ENCODE results near the gene NCBP3. TPM values are rescaled to one million over a fixed set of nuclear protein-coding genes. Genes with fewer than 3 reads are reported as not detected.

NCBP3 gene
- total RNA-seq, 1 donor, result 21.4 TPM

DNA sequence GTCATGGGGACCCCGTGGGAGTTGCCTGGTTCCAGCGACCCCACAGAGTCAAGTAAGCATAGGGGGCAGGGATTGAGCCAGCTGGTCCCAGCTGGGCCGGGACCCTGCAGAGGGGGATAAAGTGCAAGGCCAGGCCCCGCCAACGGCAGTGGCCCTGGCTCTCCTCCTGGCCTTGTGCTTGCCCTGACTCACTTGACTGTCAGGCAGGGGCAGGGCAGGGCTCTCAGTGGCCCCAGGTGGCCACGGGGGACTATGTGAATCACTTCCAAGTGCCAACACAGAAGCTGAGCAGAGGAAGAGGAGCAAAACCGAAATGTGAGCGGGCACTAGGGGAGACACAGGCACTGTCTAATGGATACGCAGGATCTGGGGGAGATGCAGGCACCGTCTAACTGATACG lies 21.6 kb upstream of the NCBP3 start:
- Histone ChIP-seq H3K36me3 (ENCODE audit: insufficient read depth, low read length) (peaks cover 4% of the 10 kb centered on the region), H3K27me3 (ENCODE audit: insufficient read depth, low read length) (no peaks in the 10 kb centered on the region)
- DNase-seq (ENCODE audit: insufficient read length, low spot score, missing footprints), result peak; percentile 84

DNA sequence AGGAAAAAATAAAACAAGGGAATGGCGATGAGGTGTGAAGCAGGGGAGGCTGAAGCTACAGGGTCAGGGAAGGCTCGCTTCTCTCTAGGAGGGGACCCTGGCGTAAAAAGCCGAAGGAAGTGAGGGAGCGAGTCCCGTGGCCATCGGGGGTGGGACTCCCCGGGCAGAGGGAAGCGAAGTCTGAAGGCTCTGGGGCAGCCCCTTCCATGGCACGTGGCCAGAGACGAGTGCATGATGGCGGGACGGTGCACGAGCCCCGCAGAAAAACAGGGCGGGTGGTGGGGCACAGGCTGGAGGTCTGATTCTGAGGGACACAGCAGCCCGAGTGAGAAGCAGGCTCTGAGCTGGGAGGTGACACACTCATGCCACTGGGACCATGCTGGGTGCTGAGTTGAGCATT lies 21.1 kb upstream of the NCBP3 start:
- Histone ChIP-seq H3K27me3 (ENCODE audit: insufficient read depth, low read length) (no peaks in the 10 kb centered on the region), H3K36me3 (ENCODE audit: insufficient read depth, low read length) (peaks cover 4% of the 10 kb centered on the region), H3K27ac (ENCODE audit: low read depth, low read length) (no peak overlapping the region), H3K4me1 (ENCODE audit: insufficient read depth, low read length) (peaks cover 12% of the 10 kb centered on the region), H3K79me2 (ENCODE audit: insufficient read depth, low read length) (no peaks in the 10 kb centered on the region), H3K4me3 (ENCODE audit: insufficient read depth, low read length) (no peak overlapping the region), H4K20me1 (ENCODE audit: insufficient read depth, low read length) (no peaks in the 10 kb centered on the region), H2AFZ (ENCODE audit: low read length) (no peak overlapping the region), H3K9me3 (ENCODE audit: low read depth, low read length) (no peaks in the 10 kb centered on the region), H3K4me2 (ENCODE audit: insufficient read depth, low read length) (no peak overlapping the region)
- no peak for DNase-seq (ENCODE audit: insufficient read length, low spot score, missing footprints)
- TF ChIP-seq, protein P1, sequence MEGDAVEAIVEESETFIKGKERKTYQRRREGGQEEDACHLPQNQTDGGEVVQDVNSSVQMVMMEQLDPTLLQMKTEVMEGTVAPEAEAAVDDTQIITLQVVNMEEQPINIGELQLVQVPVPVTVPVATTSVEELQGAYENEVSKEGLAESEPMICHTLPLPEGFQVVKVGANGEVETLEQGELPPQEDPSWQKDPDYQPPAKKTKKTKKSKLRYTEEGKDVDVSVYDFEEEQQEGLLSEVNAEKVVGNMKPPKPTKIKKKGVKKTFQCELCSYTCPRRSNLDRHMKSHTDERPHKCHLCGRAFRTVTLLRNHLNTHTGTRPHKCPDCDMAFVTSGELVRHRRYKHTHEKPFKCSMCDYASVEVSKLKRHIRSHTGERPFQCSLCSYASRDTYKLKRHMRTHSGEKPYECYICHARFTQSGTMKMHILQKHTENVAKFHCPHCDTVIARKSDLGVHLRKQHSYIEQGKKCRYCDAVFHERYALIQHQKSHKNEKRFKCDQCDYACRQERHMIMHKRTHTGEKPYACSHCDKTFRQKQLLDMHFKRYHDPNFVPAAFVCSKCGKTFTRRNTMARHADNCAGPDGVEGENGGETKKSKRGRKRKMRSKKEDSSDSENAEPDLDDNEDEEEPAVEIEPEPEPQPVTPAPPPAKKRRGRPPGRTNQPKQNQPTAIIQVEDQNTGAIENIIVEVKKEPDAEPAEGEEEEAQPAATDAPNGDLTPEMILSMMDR (IDR thresholded peaks at IDR 0.05; ENCODE audit: extremely low read depth, low read depth, low read length), result no peak

More for the DNA sequence above, 21.6 kb upstream of the NCBP3 start:
- Histone ChIP-seq H3K9me3 (ENCODE audit: low read depth, low read length) (no peaks in the 10 kb centered on the region), H3K79me2 (ENCODE audit: insufficient read depth, low read length) (no peaks in the 10 kb centered on the region), H4K20me1 (ENCODE audit: insufficient read depth, low read length) (no peaks in the 10 kb centered on the region), H3K4me3 (ENCODE audit: insufficient read depth, low read length) (no peak overlapping the region), H3K4me1 (ENCODE audit: insufficient read depth, low read length) (peaks cover 12% of the 10 kb centered on the region), H3K4me2 (ENCODE audit: insufficient read depth, low read length) (no peak overlapping the region), H2AFZ (ENCODE audit: low read length) (no peak overlapping the region), H3K27ac (ENCODE audit: low read depth, low read length) (no peak overlapping the region)
- TF ChIP-seq, protein P1 (IDR thresholded peaks at IDR 0.05; ENCODE audit: extremely low read depth, low read depth, low read length), result no peak

DNA sequence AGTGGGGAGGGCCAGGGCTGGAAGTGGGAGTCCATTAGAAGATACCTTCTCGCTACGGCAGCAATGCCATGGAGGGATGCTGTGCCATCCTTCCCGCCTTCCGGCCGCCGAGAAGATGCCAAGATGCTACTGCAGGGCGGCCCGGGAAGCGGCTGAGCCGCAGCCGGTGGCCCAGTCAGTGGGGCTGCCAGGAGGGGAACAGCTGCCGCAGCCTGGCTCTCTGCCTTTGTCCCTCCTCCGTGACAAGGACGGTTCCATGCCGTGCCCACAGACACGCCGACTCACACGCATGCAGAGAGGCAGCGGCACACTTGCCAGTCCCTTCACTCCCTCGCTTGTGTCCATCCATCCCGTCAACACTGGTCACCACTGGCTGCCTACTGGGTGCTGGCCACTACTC lies 20.2 kb upstream of the NCBP3 start:
- H3K36me3 ChIP-seq (ENCODE audit: insufficient read depth, low read length), result no peaks in the 10 kb centered on the region
- H3K9me3 ChIP-seq (ENCODE audit: low read depth, low read length), result no peaks in the 10 kb centered on the region
- DNase-seq (ENCODE audit: insufficient read length, low spot score, missing footprints), result no peak
- H3K27me3 ChIP-seq (ENCODE audit: insufficient read depth, low read length), result no peaks in the 10 kb centered on the region
- H4K20me1 ChIP-seq (ENCODE audit: insufficient read depth, low read length), result no peaks in the 10 kb centered on the region
- H2AFZ ChIP-seq (ENCODE audit: low read length), result no peak overlapping the region
- no peak overlapping the region for H3K4me3 ChIP-seq (ENCODE audit: insufficient read depth, low read length)
- no peak overlapping the region for H3K27ac ChIP-seq (ENCODE audit: low read depth, low read length)
- H3K4me2 ChIP-seq (ENCODE audit: insufficient read depth, low read length), result no peak overlapping the region
- peaks cover 12% of the 10 kb centered on the region for H3K4me1 ChIP-seq (ENCODE audit: insufficient read depth, low read length)
- no peaks in the 10 kb centered on the region for H3K79me2 ChIP-seq (ENCODE audit: insufficient read depth, low read length)
- TF ChIP-seq, protein P1 (IDR thresholded peaks at IDR 0.05; ENCODE audit: extremely low read depth, low read depth, low read length), result no peak

DNA sequence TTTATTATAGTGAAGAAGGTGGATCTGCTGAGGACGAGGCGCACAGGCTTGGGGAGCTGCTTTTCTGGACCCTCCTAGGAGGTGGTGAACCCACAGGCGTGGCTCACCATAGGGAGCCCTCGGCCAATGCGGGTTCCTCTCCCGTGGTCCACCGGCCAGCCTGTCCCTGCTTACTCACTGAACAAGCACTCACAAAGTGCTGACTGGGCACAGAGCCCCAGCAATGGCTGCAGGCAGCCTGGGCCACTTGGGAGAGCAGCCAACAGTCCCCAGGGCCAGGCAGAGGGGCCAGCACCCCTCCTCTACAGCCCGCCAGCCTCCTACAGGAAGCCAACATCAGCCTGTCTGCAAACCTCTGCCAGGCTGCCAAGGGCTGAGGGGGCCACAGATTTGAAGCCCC lies 19.1 kb upstream of the NCBP3 start:
- DNase-seq (ENCODE audit: insufficient read length, low spot score, missing footprints), result peak; percentile 98

More for the DNA sequence above, 19.1 kb upstream of the NCBP3 start:
- no peaks in the 10 kb centered on the region for H3K27me3 ChIP-seq (ENCODE audit: insufficient read depth, low read length)
- no peak overlapping the region for H3K4me3 ChIP-seq (ENCODE audit: insufficient read depth, low read length)
- H3K9me3 ChIP-seq (ENCODE audit: low read depth, low read length), result no peaks in the 10 kb centered on the region
- TF ChIP-seq, protein P1 (IDR thresholded peaks at IDR 0.05; ENCODE audit: extremely low read depth, low read depth, low read length), result no peak
- H2AFZ ChIP-seq (ENCODE audit: low read length), result peak overlapping the region; percentile 37
- peaks cover 12% of the 10 kb centered on the region for H3K4me1 ChIP-seq (ENCODE audit: insufficient read depth, low read length)
- H3K36me3 ChIP-seq (ENCODE audit: insufficient read depth, low read length), result peaks cover 8% of the 10 kb centered on the region
- no peaks in the 10 kb centered on the region for H3K79me2 ChIP-seq (ENCODE audit: insufficient read depth, low read length)
- no peaks in the 10 kb centered on the region for H4K20me1 ChIP-seq (ENCODE audit: insufficient read depth, low read length)
- no peak overlapping the region for H3K27ac ChIP-seq (ENCODE audit: low read depth, low read length)
- H3K4me2 ChIP-seq (ENCODE audit: insufficient read depth, low read length), result peak overlapping the region; percentile 16

Data from osteoblast (primary cell).